OCI-LY7 (cell line): ENCODE results near the gene CYB5A. TPM values are rescaled to one million over a fixed set of nuclear protein-coding genes. Genes with fewer than 3 reads are reported as not detected.

ENCODE experiments used
- BruUV-seq: library from RNA; stranded (reverse); fragments of 400-500 nt; replicated peaks from 2 replicates; lab custom pipeline; 2021; lab: Mats Ljungman, UMichigan
- CTCF ChIA-PET: fragments of 300-600 bp; sonication (Branson Sonifier 250); formaldehyde crosslinking; loops from one replicate; lab custom pipeline; 2022; ENCODE audit warnings: antibody characterized with exemption; ENCODE audit not compliant: unreplicated experiment; lab: Charles Lee
- POLR2A ChIA-PET: fragments of 300-600 bp; sonication (Branson Sonifier 250); formaldehyde crosslinking; loops from one replicate; lab custom pipeline; 2022; ENCODE audit warnings: antibody characterized with exemption; lab: Charles Lee
- DNase-seq: peaks from one replicate; pipeline ENCODE4 v3.0.0-alpha.2; 2015; ENCODE audit warnings: low spot score
- H2AFZ ChIP-seq: fragments of 200-600 bp; sonication (generic), shearing (Covaris generic); 2 replicates; pipeline ENCODE4 v1.6.1; 2014; ENCODE audit warnings: mild to moderate bottlenecking, antibody characterized with exemption, low read length, moderate library complexity
- H3K27ac ChIP-seq: fragments of 200-600 bp; sonication (generic); 2 replicates; pipeline ENCODE4 v1.5.1; 2014; ENCODE audit warnings: mixed run types, low read depth, mild to moderate bottlenecking, moderate library complexity, low read length, inconsistent platforms; ENCODE audit not compliant: poor library complexity, severe bottlenecking
- H3K36me3 ChIP-seq: fragments of 200-600 bp; sonication (generic); 2 replicates; pipeline ENCODE4 v1.6.1; 2014; ENCODE audit warnings: mild to moderate bottlenecking, antibody characterized with exemption, low read length, moderate library complexity, mixed read lengths; ENCODE audit not compliant: insufficient read depth
- H3K4me1 ChIP-seq: fragments of 200-600 bp; sonication (generic); 2 replicates; pipeline ENCODE4 v1.5.1; 2014; ENCODE audit warnings: mild to moderate bottlenecking, low read length; ENCODE audit not compliant: insufficient read depth, poor library complexity, severe bottlenecking
- H3K4me2 ChIP-seq: fragments of 200-600 bp; sonication (generic); 2 replicates; pipeline ENCODE4 v1.6.1; 2014; ENCODE audit warnings: mild to moderate bottlenecking, low read length
- H3K4me3 ChIP-seq: fragments of 200-600 bp; sonication (generic); 2 replicates; pipeline ENCODE4 v1.5.1; 2014; ENCODE audit warnings: mild to moderate bottlenecking, low read depth, low read length; ENCODE audit not compliant: poor library complexity, severe bottlenecking
- H3K79me2 ChIP-seq: fragments of 200-600 bp; sonication (generic); 2 replicates; pipeline ENCODE4 v1.6.1; 2016; ENCODE audit warnings: low read depth, mild to moderate bottlenecking, low read length, moderate library complexity, mixed read lengths; ENCODE audit not compliant: insufficient read depth
- H3K9me2 ChIP-seq: fragments of 200-600 bp; sonication (generic); 2 replicates; pipeline ENCODE4 v1.6.1; 2016; ENCODE audit warnings: mild to moderate bottlenecking, low read length, mixed read lengths; ENCODE audit not compliant: insufficient read depth
- H3K9me3 ChIP-seq: fragments of 200-600 bp; sonication (generic); 2 replicates; pipeline ENCODE4 v1.6.1; 2014; ENCODE audit warnings: mild to moderate bottlenecking, mixed run types, low read length, mixed read lengths
- H4K20me1 ChIP-seq: fragments of 200-600 bp; sonication (generic); 2 replicates; pipeline ENCODE4 v1.6.1; 2014; ENCODE audit warnings: mild to moderate bottlenecking, antibody characterized with exemption, low read length, moderate library complexity, mixed read lengths; ENCODE audit not compliant: insufficient read depth
- CTCF ChIP-seq: fragments of 200-600 bp; sonication (generic); conservative IDR thresholded peaks from 2 replicates; pipeline ENCODE4 v1.5.1; 2014; ENCODE audit warnings: mild to moderate bottlenecking, antibody characterized with exemption, low read length, moderate library complexity, mixed read lengths
- EZH2phosphoT487 ChIP-seq: fragments of 200-600 bp; sonication (generic); IDR thresholded peaks from 2 replicates; pipeline ENCODE4 v1.6.1; 2018; ENCODE audit warnings: low read depth, borderline replicate concordance, mild to moderate bottlenecking, mixed run types, antibody characterized with exemption, low read length, moderate library complexity, mixed read lengths
- intact Hi-C: fragments of 100-400 bp; cut with micrococcal nuclease; formaldehyde crosslinking; loops from one replicate; pipeline ENCODE4 v1.10.0; 2022; ENCODE audit not compliant: unreplicated experiment
- total RNA-seq, 2 experiments: library from RNA; depleted of rRNA in 1 of 2; stranded (reverse); fragments of >200 nt in 1 of 2; shearing (Covaris generic) in 1 of 2; gene quantifications; 2 replicates each; pipeline ENCODE4 v1.2.3, GENCODE V29; 2014 to 2022

CYB5A gene
- total RNA-seq, 2 experiments from 2014 or later: not detected

- intact Hi-C loops: no loop called here
- Histone ChIP-seq H3K9me3 (no peaks in the 10 kb centered on the region), H3K4me3 (no peak overlapping the region), H3K36me3 (no peaks in the 10 kb centered on the region), H3K79me2 (no peaks in the 10 kb centered on the region), H3K9me2 (no peaks in the 10 kb centered on the region), H3K4me2 (no peak overlapping the region), H4K20me1 (no peaks in the 10 kb centered on the region), H2AFZ (no peak overlapping the region), H3K4me1 (no peaks in the 10 kb centered on the region), H3K27ac (no peak overlapping the region)
- DNase-seq: no peak
- CTCF ChIA-PET: no interaction called here
- BruUV-seq: no TSS peak
- TF ChIP-seq CTCF: no peak
- TF ChIP-seq EZH2phosphoT487: no peak
- POLR2A ChIA-PET: no interaction called here
Measured at GRCh38 chr18:74333091-74333490, 41.3 kb upstream of the CYB5A start.

- no peaks in the 10 kb centered on the region for H4K20me1 ChIP-seq
- no peak overlapping the region for H3K4me2 ChIP-seq
- intact Hi-C loops: no loop called here
- no TSS peak for BruUV-seq
- ChIA-PET CTCF (no interaction called here), POLR2A (no interaction called here)
- H3K27ac ChIP-seq: no peak overlapping the region
- 0 out of 2 replicates have a peak, but pooled peaks have one; percentile 19 for TF ChIP-seq CTCF
- TF ChIP-seq EZH2phosphoT487: no peak
- no peak for DNase-seq
- H2AFZ ChIP-seq: no peak overlapping the region
- H3K9me2 ChIP-seq: no peaks in the 10 kb centered on the region
- H3K79me2 ChIP-seq: no peaks in the 10 kb centered on the region
- H3K36me3 ChIP-seq: no peaks in the 10 kb centered on the region
- no peaks in the 10 kb centered on the region for H3K4me1 ChIP-seq
- no peak overlapping the region for H3K4me3 ChIP-seq
- no peaks in the 10 kb centered on the region for H3K9me3 ChIP-seq
Measured at GRCh38 chr18:74331404-74331803, 39.6 kb upstream of the CYB5A start.

GRCh38 chr18:74329688-74330205, 38.0 kb upstream of the CYB5A start:
- no peaks in the 10 kb centered on the region for H3K9me3 ChIP-seq
- POLR2A ChIA-PET: no interaction called here

More at GRCh38 chr18:74329688-74330205, 38.0 kb upstream of the CYB5A start:
- TF ChIP-seq EZH2phosphoT487 (no peak), CTCF (no peak)
- H3K4me3 ChIP-seq: no peak overlapping the region
- no peaks in the 10 kb centered on the region for H3K4me1 ChIP-seq
- no peaks in the 10 kb centered on the region for H3K36me3 ChIP-seq
- H2AFZ ChIP-seq: no peak overlapping the region
- H3K4me2 ChIP-seq: no peak overlapping the region
- CTCF ChIA-PET: no interaction called here
- H3K27ac ChIP-seq: no peak overlapping the region
- no peaks in the 10 kb centered on the region for H4K20me1 ChIP-seq
- intact Hi-C loops: no loop called here
- no TSS peak for BruUV-seq
- H3K79me2 ChIP-seq: no peaks in the 10 kb centered on the region
- DNase-seq: no peak
- no peaks in the 10 kb centered on the region for H3K9me2 ChIP-seq
